ENCODE measurements around the gene GOLT1A.

GOLT1A gene

DNA sequence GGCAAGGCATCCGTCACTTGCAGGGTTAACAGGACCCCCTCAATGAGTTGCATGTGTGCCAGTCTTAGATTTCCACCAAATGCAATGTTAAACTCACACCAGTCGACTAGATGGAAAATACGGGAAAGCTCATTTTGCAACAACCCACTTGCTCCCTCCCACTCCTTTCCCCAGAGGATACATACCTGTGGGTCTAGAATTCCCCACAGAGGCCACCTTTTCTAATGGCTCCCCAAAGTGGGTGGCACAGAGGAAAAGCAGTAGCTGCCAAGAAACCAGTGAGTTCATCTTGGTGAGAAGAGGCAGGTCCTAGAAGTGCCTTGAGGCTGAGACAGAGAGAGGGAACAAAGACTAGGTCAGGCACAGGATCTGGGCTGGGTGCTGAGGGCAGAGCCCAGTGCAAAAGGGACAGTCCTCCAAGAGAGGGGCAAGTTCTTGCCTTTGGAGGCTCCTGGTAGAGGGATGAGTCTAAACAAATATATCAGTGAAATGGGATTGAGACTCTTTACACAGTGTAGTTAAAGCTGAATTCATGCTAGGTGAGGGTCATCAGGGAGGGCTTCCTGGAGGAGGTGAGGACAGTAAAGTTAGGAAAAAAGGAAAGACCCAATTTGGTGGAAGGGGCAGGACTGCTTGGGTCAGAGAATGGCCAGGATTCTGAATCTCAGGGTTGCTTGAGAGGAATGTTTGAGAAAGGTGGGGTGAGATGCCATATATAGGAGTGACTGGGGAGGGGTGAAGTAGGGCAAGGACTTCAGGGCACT, 21.0 kb downstream of the GOLT1A start:
- in situ Hi-C loops (cut with HindIII; ENCODE audit: low sequenced_read_pairs) = no loop called here

- in situ Hi-C loops (cut with HindIII; ENCODE audit: low sequenced_read_pairs) = no loop called here
Measured at GRCh38 chr1:204192046-204192445, 21.7 kb downstream of the GOLT1A start.

- in situ Hi-C loops (cut with HindIII; ENCODE audit: low sequenced_read_pairs) = no loop called here
Measured at GRCh38 chr1:204191456-204191855, 22.3 kb downstream of the GOLT1A start.

- in situ Hi-C loops (cut with HindIII; ENCODE audit: low sequenced_read_pairs) = no loop called here
Measured at GRCh38 chr1:204190212-204191211, 23.3 kb downstream of the GOLT1A start.

DNA sequence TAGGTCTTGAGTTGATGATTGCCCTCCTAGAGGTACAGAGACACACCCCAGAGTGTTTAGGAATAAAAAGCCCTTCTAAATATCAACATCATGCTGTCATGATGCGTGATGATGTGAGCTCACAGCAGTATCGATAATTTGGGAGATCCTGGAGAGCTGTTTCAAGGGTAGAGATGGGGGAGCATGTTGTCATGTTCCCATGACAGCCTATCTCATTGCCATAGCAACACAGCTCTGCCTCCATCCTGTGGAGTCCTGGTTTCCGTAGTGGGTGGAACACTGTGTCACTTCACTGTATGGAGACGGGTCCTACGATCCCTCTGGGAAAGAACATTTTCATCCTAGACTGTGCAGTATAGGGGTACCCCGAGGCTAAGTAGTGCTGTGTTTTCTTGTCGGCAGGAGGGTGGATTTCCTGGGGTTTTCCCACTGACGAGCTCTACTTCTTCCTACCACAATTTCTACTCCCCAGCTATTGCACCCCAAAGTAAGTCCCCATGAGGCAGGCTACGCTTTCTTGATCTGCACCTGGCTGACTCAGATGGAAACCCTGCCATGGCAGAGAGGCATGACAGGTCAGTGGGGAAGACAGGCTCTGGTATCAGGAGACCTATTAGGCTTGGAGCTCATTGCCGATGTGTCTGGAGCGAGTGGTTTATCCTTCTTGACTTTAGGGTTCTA, 24.7 kb downstream of the GOLT1A start:
- in situ Hi-C loops (cut with HindIII; ENCODE audit: low sequenced_read_pairs) = no loop called here

GRCh38 chr1:204186597-204186996, 27.2 kb downstream of the GOLT1A start:
- in situ Hi-C loops (cut with HindIII; ENCODE audit: low sequenced_read_pairs) = no loop called here

GRCh38 chr1:204181116-204181515, 32.7 kb downstream of the GOLT1A start:
- in situ Hi-C loops (cut with HindIII; ENCODE audit: low sequenced_read_pairs) = no loop called here

DNA sequence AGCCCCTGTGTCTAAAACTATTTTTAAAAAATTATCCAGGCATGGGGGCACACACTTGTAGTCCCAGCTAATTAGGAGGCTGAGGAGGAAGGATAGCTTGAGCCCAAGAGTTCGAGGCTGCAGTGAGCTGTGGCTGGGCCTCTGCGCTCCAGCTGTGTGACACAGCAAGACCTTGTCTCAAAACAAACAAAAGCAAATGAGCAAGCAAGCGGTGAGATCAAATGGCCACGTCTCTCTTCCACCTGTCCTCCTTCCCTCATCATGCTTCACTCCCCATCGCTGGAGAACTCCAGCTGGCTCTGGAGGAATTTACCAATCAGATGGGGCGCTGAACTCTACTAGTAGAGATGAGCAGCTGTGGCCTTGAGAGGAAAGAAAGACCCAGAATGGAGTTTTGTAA, 33.7 kb downstream of the GOLT1A start:
- in situ Hi-C loops (cut with HindIII; ENCODE audit: low sequenced_read_pairs) = no loop called here

GRCh38 chr1:204178487-204179281, 35.1 kb downstream of the GOLT1A start:
- in situ Hi-C loops (cut with HindIII; ENCODE audit: low sequenced_read_pairs) = no loop called here

DNA sequence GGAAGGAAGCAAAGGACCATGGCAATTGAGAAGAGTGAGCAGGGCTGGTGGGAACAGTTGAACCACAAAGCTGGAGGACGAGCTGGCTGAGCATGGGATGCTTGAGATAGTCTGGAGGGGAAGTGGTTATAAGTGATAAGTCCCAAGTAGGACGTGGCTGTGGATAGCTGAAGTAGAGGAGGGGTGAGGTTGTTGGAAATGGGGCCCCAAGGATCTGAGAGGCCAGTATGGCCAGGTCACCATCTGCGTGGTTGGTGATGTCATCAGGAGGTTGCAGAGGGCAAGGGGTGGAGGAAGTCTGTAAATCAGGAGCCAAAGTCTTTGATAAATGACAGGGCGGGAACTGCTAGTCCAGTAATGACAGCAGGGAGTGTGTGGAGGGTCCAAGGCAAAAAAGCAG, 36.7 kb downstream of the GOLT1A start:
- in situ Hi-C loops (cut with HindIII; ENCODE audit: low sequenced_read_pairs) = no loop called here

DNA sequence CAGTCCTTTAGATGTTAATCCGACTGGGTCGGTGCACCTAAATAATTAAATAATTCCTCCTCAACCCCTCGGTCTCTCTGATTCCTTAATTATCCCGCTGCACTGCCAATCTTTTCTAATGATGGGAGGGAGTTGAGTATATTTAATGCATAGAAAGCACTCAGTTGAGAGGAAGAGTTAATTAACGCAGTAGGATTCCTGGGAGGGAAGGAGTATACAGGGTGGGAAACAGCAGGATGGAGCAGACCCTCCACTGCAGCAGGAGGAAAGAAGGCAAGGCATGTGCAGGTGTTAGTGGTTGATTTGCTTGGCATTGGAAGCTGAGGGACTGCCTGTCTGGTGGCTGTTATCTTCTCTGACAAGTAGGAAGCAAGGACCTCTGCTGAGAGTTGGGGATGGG, 37.7 kb downstream of the GOLT1A start:
- in situ Hi-C loops (cut with HindIII; ENCODE audit: low sequenced_read_pairs) = no loop called here

DNA sequence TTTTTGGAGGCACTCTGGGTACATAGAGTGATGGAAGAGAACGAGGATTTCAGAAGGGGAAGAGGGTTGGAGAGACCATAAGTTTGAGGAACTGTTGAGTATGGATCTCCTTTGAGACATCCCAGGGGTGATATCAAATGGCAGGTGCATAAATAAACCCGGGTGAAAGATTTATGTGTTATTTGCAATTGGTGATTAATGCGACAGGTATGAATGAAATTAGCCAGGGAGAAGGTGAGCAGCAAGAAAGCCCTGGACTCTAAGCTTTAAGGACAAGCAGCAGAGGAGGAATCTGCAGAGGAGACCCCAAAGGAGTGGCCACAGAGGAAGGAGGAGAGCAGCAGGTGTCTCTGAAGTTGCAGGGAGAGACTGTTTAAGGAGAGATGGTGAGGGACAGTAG, 38.8 kb downstream of the GOLT1A start:
- in situ Hi-C loops (cut with HindIII; ENCODE audit: low sequenced_read_pairs) = loop anchor here (25.0 kb wide), 1 partner anchor 362 kb away; no protein-coding TSS in a partner anchor

GRCh38 chr1:204172404-204173029, 41.3 kb downstream of the GOLT1A start:
- in situ Hi-C loops (cut with HindIII; ENCODE audit: low sequenced_read_pairs) = loop anchor here (25.0 kb wide), 1 partner anchor 365 kb away; no protein-coding TSS in a partner anchor

DNA sequence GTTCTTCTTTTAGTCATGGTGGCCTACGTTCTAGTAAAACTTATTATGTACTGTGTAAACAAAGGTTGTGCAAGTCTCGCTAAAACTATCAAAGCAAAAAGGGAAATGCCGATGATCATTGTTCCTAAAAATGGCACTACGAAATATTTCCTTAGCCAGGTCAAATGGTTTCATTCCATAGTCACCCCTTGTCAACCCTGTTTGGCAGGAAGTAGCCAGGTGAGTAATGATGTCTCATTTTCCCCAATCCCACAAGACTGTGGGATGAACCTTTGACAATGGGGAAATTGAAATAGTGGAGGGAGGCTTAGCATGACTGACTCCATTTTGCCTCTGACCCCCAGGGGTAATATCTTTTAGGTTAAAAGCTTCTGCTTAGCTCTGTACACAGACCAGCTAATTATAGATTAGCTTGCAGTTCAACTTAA, 42.0 kb downstream of the GOLT1A start:
- in situ Hi-C loops (cut with HindIII; ENCODE audit: low sequenced_read_pairs) = loop anchor here (25.0 kb wide), 1 partner anchor 366 kb away; no protein-coding TSS in a partner anchor

- in situ Hi-C loops (cut with HindIII; ENCODE audit: low sequenced_read_pairs) = loop anchor here (25.0 kb wide), 1 partner anchor 367 kb away; no protein-coding TSS in a partner anchor
Measured at GRCh38 chr1:204170494-204171155, 43.2 kb downstream of the GOLT1A start.

DNA sequence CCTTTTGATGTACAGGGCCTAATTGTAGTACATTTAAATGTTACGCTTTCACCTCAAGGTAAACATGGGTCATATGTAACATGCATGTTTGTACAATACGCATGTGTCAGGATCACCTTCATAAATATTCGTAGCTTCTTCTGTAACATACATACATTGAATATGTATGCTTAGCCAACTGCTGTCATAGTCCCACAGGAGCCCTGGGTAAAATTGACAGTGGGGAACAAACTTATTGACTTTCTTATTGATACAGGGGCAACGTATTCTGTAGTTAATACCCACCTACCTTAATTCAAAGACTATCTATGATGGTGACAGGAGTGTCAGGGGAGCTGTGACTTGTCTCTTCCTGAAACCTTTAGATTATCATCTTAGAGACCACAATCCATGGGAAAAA, 43.9 kb downstream of the GOLT1A start:
- in situ Hi-C loops (cut with HindIII; ENCODE audit: low sequenced_read_pairs) = loop anchor here (25.0 kb wide), 1 partner anchor 367 kb away; no protein-coding TSS in a partner anchor

- in situ Hi-C loops (cut with HindIII; ENCODE audit: low sequenced_read_pairs) = loop anchor here (25.0 kb wide), 1 partner anchor 370 kb away; no protein-coding TSS in a partner anchor
Measured at GRCh38 chr1:204167730-204168129, 46.1 kb downstream of the GOLT1A start.

- in situ Hi-C loops (cut with HindIII; ENCODE audit: low sequenced_read_pairs) = loop anchor here (25.0 kb wide), 1 partner anchor 371 kb away; no protein-coding TSS in a partner anchor
Measured at GRCh38 chr1:204166219-204166618, 47.6 kb downstream of the GOLT1A start, which contains the start of gene REN. Gene REN, minus strand, starts transcription at chr1:204166337. Its CDS starts 44 bp downstream, at chr1:204166293.
